Stimulated activated CD4-positive, alpha-beta T cell treated with anti-CD3 and anti-CD28 coated beads, Interleukin-1b, Interleukin-23, amount 100 ng/mL, for 4 hours (primary cell): Measurements from ENCODE around the gene ZNF22.
"Not testable (repeated sequence)": the region's sequence is repeated elsewhere in the genome, so short reads cannot be mapped to it uniquely, and the experiment has no call there.

Source experiments
- DNase-seq, 2 donors: peaks; one replicate each; pipeline ENCODE4 v3.0.0-alpha.2; 2020; ENCODE audit warnings: low read depth in 2 of 2

Gene ZNF22

DNA sequence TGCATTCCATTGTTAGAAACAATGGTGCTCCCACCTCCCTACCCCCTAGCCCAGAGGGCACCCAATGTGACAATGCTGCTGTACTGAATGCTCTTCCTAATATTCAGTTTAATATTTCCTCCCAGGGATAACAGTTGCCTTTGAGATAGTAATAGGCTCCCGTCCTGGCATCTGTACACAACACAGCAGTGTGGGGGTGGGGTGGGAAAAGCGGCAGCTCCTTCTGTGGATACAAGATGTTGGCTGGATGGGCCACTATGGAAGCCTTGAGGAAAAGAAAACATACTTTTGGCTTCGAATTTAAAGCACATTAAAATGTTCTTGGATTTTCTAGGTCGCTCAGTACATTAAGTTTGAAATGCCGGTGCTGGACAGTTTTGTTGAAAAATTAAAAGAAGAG is 9.2 kb upstream of the ZNF22 start:
- no peak for DNase-seq

DNA sequence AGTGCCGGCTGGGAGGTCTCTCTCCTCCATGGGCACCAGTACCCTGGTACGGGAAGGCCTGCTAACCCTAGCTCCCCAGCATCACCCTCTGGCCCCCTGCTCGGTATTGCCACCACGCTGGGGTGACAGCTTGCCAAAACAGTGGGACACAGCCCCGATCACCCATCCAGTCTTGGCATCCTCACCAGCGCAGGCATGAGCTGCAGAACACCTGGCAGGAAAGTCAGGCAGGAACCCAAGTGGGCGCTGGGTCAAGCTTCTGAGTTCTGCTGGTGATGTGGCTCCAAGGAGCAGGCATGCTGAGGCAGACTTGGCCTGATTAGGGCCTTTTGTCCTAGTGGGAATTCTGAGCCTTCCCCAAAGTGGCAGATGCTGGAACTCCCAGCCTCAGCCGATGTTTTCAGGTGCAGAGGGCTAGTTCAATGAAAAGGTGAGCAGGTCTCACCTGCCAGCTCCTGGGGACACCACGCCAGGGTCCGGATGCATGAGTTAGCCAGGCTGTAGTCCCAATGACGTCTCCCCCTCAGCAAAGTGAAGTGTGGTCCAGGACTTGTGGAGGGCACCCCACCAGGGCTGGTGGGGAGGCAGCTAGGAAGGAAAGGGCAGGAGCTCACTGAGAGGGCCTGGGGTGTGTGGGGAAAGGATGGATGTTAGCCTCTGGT is 8.5 kb upstream of the ZNF22 start:
- DNase-seq = no peak

- no peak for DNase-seq
Observed at GRCh38 chr10:44992732-44993225, 7.9 kb upstream of the ZNF22 start.

DNA sequence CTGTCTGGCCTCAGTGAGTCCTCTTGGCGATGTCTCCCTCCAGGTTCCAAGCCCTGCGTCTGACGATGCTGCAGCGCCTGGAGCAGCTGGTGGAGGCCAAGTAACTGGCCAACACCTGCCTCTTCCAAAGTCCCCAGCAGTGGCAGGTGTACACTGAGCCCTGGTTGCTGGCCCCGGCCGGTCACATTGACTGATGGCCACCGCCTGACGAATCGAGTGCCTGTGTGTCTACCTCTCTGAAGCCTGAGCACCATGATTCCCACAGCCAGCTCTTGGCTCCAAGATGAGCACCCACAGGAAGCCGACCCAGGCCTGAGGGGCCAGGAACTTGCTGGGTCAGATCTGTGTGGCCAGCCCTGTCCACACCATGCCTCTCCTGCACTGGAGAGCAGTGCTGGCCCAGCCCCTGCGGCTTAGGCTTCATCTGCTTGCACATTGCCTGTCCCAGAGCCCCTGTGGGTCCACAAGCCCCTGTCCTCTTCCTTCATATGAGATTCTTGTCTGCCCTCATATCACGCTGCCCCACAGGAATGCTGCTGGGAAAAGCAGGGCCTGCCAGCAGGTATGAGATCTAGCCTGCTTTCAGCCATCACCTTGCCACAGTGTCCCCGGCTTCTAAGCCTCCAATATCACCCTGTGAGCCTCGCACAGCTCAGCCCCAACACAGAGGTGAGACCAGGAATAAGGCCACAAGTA is 7.3 kb upstream of the ZNF22 start:
- DNase-seq = no peak

DNA sequence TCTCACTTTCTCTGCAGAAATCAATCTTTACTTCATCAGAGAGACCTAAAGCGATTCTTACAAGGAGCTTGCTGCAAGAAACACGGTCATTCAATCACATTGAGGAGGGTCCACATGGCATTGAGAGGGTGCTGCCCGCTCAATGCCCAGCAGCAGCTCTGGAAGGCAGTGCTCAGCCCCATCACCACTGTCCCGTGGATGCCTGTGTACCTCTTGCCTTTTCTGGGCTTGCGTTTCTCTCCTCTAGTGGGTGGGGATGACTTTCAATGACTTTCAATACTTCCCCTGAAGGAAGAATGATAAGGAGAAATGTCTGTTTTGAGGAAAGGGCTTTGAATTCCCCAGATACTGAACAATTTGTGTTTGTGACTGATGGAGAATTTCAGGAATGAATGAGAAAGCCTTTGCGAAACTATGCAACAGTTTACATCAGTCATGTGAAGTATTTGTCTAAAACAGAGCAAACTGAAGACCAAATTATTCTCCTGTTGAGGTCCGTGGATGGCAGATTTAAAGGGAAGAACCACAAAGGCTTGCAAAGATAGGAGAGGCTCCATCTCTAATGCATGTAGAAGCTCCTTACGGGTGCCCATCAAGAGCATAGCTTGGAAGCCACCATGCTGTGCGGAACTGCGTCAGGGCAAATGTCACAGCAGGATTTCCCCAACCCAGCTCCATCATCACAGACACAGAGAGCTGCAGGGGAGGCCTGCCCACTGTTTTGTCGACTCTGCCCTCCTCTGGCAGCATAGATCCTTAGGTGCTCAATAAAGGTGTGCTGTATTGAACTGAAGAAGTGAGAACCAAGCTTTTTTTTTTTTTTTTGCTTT is 6.6 kb upstream of the ZNF22 start:
- DNase-seq = no peak

DNA sequence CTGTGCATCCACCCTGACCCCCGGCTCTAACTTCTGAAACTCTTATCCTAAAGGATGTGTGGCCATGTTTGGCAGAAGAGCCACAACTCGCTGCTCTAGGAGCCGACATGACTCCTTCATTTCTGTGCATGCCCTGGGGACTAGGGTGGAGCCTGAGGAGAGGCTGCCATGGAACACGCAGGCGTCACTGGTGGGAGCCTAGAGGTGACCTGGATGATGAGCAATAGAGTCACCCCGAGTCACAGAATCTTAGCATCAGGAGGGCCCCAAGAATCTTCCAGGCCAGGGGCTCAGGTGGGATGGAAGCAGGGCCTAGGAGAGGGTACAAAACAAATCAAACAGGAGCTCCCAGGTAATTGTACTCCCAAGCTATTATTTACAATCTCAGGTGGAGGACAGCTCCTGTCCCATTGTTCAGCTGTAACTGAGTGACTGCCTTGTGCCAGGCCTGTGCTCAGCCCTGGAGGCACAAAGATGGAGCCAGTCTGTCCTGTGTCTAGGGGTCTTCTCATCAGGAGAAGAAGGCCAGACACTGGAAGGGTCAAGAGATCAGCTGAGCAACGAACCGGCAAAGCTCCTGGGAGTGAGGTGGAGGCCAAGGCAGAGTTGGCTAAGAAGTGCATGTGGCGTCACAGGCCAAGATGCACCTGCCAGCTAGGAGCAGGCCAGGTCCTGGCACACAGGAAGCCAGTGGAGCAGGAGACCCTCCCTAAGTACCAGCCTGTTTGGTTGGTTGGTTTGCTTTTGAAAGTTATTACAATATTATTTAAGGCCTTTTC is 5.8 kb upstream of the ZNF22 start:
- no peak for DNase-seq

GRCh38 chr10:44995581-44995913 is 5.2 kb upstream of the ZNF22 start:
- DNase-seq = no peak

GRCh38 chr10:44995914-44996669 is 4.6 kb upstream of the ZNF22 start:
- DNase-seq = no peak

DNA sequence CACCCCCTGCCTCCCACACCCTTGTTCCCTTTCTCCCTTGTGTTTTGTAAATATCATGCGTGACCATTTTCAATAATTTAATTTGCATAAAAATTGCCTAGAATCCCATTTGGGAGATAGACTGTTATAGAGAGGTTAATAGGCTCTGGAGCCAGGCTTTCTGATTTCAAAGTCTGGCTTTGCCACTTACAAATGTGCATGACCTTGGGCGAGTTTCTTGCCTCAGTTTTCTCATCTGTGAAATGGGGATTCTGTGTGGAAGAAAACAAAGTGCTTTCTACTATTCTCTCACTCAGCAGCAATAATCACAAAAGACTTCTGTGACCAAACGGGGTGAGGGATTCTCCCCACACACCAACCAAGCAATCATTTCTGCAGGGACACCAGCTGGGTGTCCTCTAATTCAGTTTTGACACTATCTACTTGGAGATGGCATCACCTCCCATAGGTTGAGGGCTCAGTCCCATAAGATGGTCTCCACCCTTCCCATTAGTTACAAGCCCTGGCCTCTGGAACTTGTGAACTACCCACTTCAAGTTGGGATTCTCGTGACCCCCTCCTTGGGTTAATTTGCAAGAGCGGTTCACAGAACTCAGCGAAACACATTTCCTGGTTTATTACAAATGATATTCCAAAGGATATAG is 3.5 kb upstream of the ZNF22 start:
- no peak for DNase-seq

GRCh38 chr10:44998146-44998631 is 2.5 kb upstream of the ZNF22 start:
- DNase-seq = no peak

DNA sequence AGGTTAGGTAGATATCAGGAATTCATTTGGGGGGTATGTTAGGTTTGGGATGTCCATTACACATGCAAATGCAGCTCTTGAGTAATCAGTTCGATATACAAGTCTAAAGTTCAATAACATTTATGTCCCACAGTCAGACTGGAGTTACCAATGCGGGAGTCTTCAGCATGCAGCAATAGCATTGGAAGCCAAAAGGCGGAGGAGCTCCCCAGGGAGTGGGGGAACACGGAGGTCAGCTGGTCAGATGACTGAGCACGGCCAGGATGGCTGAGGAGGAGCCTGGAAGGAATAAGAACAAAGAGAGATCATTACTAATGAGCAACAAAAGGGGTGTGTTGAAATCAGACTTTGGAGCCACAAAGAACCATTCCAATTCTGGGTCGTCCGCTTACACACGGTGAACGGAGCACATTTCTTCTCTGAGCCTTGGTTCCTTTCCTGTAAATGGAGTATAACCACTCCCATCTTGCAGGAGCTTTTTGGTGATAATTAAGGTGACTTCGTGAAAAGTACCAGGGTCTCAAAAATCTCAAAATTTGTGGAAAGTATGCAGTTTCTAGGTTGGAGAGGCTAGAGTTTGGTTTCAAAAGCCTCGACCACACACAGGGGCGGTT is 478 bp upstream of the ZNF22 start:
- DNase-seq = no peak

DNA sequence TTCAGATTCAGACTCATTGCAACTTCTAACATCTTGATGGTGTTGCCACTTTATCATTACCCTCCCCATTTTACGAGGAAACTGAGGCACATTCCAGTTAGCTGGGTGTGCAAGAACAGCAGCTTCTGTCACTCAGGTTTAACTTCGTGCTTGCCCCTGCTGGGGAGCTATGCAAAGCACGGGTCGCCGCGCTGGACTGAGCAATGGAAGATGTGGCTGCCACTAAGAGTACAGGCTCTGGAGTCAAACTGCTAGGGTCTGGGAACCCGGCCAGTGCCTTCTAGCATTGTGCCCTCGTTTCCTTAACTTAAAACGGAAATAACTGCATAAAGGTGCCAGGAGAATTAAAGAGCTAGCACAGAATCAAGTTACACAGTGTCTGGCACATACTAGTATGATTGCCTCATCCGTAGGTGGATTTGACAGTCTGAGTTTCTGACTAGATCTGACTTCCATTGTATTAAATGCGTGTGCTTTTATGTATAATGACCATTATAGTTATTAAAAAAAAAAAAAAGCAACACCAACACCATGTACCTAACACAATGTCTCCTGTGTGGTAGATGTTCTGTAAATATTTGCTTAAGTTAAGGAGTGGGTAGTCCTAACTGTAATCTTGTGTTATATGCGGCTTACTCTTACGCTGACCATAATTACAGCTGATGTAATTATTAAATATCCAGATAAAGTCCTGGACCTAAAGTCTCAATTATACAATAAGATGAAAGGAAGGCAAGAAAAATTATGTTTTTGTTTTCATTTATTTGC is 842 bp downstream of the ZNF22 start:
- peak; percentile 36 to 37 for DNase-seq

DNA sequence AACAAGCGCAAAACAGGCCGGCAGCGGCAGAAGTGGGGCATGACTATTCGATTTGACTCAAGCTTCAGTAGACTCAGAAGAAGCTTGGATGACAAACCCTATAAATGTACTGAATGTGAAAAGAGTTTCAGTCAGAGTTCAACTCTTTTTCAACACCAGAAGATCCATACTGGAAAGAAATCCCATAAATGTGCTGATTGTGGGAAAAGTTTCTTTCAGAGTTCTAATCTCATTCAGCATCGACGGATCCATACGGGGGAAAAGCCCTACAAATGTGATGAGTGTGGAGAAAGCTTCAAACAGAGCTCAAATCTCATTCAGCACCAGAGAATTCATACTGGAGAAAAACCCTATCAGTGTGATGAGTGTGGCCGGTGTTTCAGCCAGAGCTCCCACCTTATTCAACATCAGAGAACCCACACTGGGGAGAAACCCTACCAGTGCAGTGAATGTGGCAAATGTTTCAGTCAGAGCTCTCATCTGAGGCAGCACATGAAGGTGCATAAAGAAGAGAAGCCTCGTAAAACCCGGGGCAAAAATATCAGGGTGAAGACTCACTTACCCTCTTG is 2.8 kb downstream of the ZNF22 start:
- no peak for DNase-seq

GRCh38 chr10:45004661-45005060 is 3.9 kb downstream of the ZNF22 start:
- no peak for DNase-seq

DNA sequence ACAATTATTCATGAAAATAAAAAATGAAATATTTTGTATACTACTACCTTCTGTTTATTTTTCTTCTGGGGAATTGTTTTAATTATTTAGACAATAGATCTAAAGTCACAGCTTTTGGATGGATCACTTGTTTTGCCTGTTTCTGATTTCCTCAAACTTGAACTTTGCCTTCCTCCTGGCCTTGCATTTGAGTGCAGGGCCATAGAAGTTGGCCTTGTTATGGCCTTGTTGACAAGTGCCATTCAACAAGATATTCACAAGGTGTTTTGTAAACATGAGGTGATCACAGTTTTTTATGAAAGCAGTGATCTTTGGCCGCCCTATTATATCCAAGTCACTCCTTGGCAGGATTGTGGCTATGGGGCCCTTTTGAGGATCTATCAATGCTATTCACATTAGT is 4.6 kb downstream of the ZNF22 start:
- DNase-seq = no peak

DNA sequence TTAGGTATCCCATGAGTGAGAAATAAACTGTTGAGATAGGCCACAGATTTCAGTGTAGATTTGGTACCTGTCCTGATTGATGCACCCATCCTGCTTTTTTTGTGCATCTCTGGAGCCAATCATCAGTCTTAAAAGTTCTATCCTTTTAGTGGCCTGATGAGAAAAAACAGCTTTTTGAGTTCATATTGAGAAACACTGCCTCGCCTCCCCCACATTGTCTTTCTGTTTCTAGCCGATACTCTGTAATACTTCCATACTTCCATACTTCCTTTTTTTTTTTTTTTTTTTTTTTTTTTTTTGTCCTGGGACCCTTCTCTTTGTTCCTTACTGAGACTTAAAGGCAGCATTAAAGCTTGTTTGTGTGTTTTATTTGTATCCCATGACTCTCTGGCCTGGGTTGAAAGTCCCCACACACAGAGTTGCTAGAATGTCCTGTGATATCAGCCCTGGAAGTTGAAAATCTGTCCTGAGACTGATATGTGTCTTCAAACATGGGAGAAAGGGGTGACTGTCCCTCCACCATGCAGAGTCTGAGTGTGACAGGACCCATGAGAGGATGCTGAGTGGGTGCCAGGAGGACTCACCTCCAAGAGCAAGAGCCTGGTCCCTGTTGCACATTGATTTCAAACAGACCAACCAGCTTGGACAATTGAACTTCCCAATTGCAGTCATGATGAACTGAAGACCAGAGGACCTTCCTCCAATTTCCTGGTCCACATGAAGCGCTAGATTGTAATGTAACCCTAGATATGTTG is 5.7 kb downstream of the ZNF22 start:
- DNase-seq = no peak

DNA sequence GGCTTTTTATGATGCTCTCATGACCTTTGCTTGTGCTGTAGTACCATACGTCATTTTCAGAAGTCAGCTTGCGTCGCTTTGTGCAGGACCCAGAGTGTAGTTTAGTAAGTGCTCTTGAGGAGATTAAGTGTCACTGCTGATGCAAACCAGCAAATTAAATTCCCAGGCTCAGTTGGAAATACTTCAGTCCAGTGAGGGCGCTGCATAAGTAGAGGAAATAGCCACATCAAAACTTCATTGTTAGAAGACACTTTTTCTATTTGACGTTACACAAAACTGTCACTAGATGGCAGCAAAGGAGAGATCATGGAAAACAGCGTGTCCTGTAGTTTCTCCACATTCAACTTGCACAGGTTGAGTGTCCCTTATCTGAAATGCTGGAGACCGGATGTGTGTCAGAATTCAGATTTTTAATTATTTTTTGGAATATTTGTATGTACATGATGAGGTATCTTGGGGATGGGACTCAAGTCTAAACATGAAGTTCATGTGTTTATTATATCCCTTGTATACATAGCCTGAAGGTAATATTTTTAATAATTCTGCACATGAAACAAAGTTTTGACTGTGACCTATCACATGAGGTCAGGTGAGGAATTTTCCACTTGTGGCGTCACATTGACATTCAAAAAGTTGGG is 7.9 kb downstream of the ZNF22 start:
- peak in 1 of 2 donors; percentile 11 for DNase-seq

- DNase-seq = not testable (repeated sequence)
Observed at GRCh38 chr10:45014557-45014956, 13.8 kb downstream of the ZNF22 start.
